Measurements from ENCODE around the gene TLE4.

GRCh38 chr9:79645110-79645509, 73.3 kb downstream of the TLE4 start:
- TF ChIP-seq POLR2A (IDR thresholded peaks at IDR 0.05; ENCODE audit: low read depth, low read length) (no peak), POLR2AphosphoS5 (IDR thresholded peaks at IDR 0.05; ENCODE audit: low read depth, low read length) (no peak), TAF1 (IDR thresholded peaks at IDR 0.05; ENCODE audit: borderline replicate concordance, low read depth, low read length) (no peak)
